SK-N-SH treated with all-trans-retinoic acid at 6 μM for 48 hours (cell line): Measurements from ENCODE around the gene AQP3.

Experiments
- ATAC-seq: fragments of 200-7000 bp; cut with Tn5 transposase; 3 replicates; pipeline ENCODE4 v1.9.1; 2020; ENCODE audit warnings: mild to moderate bottlenecking, moderate library complexity
- ARNTL ChIP-seq: fragments of 450-650 bp; formaldehyde crosslinking; IDR thresholded peaks from 2 replicates; pipeline ENCODE4 v1.5.0; 2020; ENCODE audit warnings: low read depth, mild to moderate bottlenecking, moderate library complexity, borderline replicate concordance
- BACH2 ChIP-seq: fragments of 250-450 bp; sonication (Bioruptor Pico); IDR thresholded peaks from 2 replicates; pipeline ENCODE4 v1.9.0; 2021; ENCODE audit warnings: mild to moderate bottlenecking, borderline replicate concordance
- CREB5 ChIP-seq: fragments of 250-450 bp; sonication (Bioruptor Pico); IDR thresholded peaks from 2 replicates; pipeline ENCODE4 v1.5.1; 2020; ENCODE audit warnings: low read depth, mild to moderate bottlenecking, moderate library complexity
- CSDC2 ChIP-seq: fragments of 250-450 bp; sonication (Bioruptor Pico); IDR thresholded peaks from 2 replicates; pipeline ENCODE4 v1.5.0; 2020; ENCODE audit warnings: mild to moderate bottlenecking, moderate library complexity
- CSRNP3 ChIP-seq: fragments of 250-450 bp; sonication (Bioruptor Pico); IDR thresholded peaks from 2 replicates; pipeline ENCODE4 v1.5.1; 2021; ENCODE audit warnings: mild to moderate bottlenecking, moderate library complexity
- ESRRG ChIP-seq: fragments of 250-450 bp; sonication (Bioruptor Pico); IDR thresholded peaks from 2 replicates; pipeline ENCODE4 v1.6.1; 2021; ENCODE audit warnings: mild to moderate bottlenecking
- GLIS3 ChIP-seq: fragments of 250-450 bp; sonication (Bioruptor Pico); IDR thresholded peaks from 2 replicates; pipeline ENCODE4 v1.5.0; 2020; ENCODE audit warnings: mild to moderate bottlenecking, moderate library complexity
- PATZ1 ChIP-seq: fragments of 250-450 bp; sonication (Bioruptor Pico); IDR thresholded peaks from 2 replicates; pipeline ENCODE4 v1.8.0; 2020; ENCODE audit warnings: mild to moderate bottlenecking, moderate library complexity, borderline replicate concordance
- POU6F1 ChIP-seq: fragments of 250-450 bp; sonication (Bioruptor Pico); IDR thresholded peaks from 2 replicates; pipeline ENCODE4 v1.8.0; 2021; ENCODE audit warnings: low read depth, mild to moderate bottlenecking, moderate library complexity, borderline replicate concordance
- PPARA ChIP-seq: fragments of 250-450 bp; sonication (Bioruptor Pico); IDR thresholded peaks from 2 replicates; pipeline ENCODE4 v1.5.0; 2020; ENCODE audit warnings: mild to moderate bottlenecking, borderline replicate concordance
- SNAI2 ChIP-seq: fragments of 250-450 bp; sonication (Bioruptor Pico); IDR thresholded peaks from 2 replicates; pipeline ENCODE4 v1.5.0; 2020; ENCODE audit warnings: mild to moderate bottlenecking, moderate library complexity
- TOX ChIP-seq: fragments of 250-450 bp; sonication (Bioruptor Pico); IDR thresholded peaks from 2 replicates; pipeline ENCODE4 v1.8.0; 2021; ENCODE audit warnings: mild to moderate bottlenecking, moderate library complexity, borderline replicate concordance
- TSHZ2 ChIP-seq: fragments of 250-450 bp; sonication (Bioruptor Pico); IDR thresholded peaks from 2 replicates; pipeline ENCODE4 v1.5.0; 2020; ENCODE audit warnings: mild to moderate bottlenecking, moderate library complexity
- ZC3H10 ChIP-seq: fragments of 250-450 bp; sonication (Bioruptor Pico); IDR thresholded peaks from 2 replicates; pipeline ENCODE4 v1.5.1; 2021; ENCODE audit warnings: mild to moderate bottlenecking, moderate library complexity
- ZFP30 ChIP-seq: fragments of 450-650 bp; formaldehyde crosslinking; IDR thresholded peaks from 2 replicates; pipeline ENCODE4 v1.5.0; 2022; ENCODE audit warnings: mild to moderate bottlenecking, moderate library complexity
- ZNF565 ChIP-seq: fragments of 450-650 bp; formaldehyde crosslinking; conservative IDR thresholded peaks from 2 replicates; pipeline ENCODE4 v1.5.0; 2020; ENCODE audit warnings: low read depth, mild to moderate bottlenecking, moderate library complexity

AQP3 gene

GRCh38 chr9:33467526-33467925 is 20.1 kb upstream of the AQP3 start (continued):
- no peak for TF ChIP-seq CREB5
- TF ChIP-seq POU6F1: no peak

GRCh38 chr9:33466565-33467495 is 19.4 kb upstream of the AQP3 start:
- ATAC-seq: peak; percentile 89
- TF ChIP-seq BACH2 (no peak), ZNF565 (CRISPR knock-in tag) (no peak), SNAI2 (CRISPR knock-in tag) (no peak), CSRNP3 (CRISPR knock-in tag) (no peak), CREB5 (no peak)

GRCh38 chr9:33465596-33466564 is 18.5 kb upstream of the AQP3 start:
- ATAC-seq: no peak

More at GRCh38 chr9:33465596-33466564, 18.5 kb upstream of the AQP3 start:
- no peak for TF ChIP-seq PATZ1
- no peak for TF ChIP-seq ZC3H10 (CRISPR knock-in tag)
- no peak for TF ChIP-seq ESRRG (CRISPR knock-in tag)
- no peak for TF ChIP-seq GLIS3 (CRISPR knock-in tag)
- TF ChIP-seq CSDC2 (CRISPR knock-in tag): no peak
- no peak for TF ChIP-seq BACH2
- no peak for TF ChIP-seq ZNF565 (CRISPR knock-in tag)
- no peak for TF ChIP-seq CREB5
- TF ChIP-seq POU6F1: no peak
- TF ChIP-seq PPARA (CRISPR knock-in tag): no peak
- no peak for TF ChIP-seq TSHZ2 (CRISPR knock-in tag)
- TF ChIP-seq ZFP30 (CRISPR knock-in tag): no peak
- TF ChIP-seq ARNTL (CRISPR knock-in tag): no peak
- no peak for TF ChIP-seq SNAI2 (CRISPR knock-in tag)
- no peak for TF ChIP-seq CSRNP3 (CRISPR knock-in tag)
- no peak for TF ChIP-seq TOX (CRISPR knock-in tag)
- TF ChIP-seq, all 23 proteins: peak for 0
